ENCODE data around the gene SRP72.

DNA sequence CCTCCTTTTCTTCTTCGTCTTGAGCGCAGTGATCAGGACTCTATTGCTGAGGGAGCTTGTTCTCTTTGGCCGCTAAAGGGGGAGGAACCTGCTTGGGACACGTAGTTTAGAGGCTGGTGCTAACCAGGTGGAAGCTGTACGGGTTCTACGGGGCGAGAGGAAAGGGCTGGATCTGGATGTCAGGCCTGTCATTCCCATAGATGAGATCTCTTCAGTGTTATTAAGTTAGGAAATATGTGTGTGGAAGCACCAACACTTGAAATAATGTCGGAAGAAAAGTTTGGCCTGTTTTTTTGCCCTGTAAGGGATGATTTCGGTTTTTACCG lies 643 bp downstream of the SRP72 start:
- TF ChIP-seq, protein P1, sequence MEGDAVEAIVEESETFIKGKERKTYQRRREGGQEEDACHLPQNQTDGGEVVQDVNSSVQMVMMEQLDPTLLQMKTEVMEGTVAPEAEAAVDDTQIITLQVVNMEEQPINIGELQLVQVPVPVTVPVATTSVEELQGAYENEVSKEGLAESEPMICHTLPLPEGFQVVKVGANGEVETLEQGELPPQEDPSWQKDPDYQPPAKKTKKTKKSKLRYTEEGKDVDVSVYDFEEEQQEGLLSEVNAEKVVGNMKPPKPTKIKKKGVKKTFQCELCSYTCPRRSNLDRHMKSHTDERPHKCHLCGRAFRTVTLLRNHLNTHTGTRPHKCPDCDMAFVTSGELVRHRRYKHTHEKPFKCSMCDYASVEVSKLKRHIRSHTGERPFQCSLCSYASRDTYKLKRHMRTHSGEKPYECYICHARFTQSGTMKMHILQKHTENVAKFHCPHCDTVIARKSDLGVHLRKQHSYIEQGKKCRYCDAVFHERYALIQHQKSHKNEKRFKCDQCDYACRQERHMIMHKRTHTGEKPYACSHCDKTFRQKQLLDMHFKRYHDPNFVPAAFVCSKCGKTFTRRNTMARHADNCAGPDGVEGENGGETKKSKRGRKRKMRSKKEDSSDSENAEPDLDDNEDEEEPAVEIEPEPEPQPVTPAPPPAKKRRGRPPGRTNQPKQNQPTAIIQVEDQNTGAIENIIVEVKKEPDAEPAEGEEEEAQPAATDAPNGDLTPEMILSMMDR (IDR thresholded peaks at IDR 0.05) = no peak
- no peak for TF ChIP-seq POLR2A (IDR thresholded peaks at IDR 0.05)
